ENCODE measurements around the gene IFNW1.
"Not testable (repeated sequence)": the region's sequence is repeated elsewhere in the genome, so short reads cannot be mapped to it uniquely, and the experiment has no call there.

IFNW1 gene

GRCh38 chr9:21141427-21141882, at the start of gene IFNW1:
IFNW1 (minus strand) TSS chr9:21141832; CDS start chr9:21141570, 262 bp downstream.
- DNase-seq = no peak

GRCh38 chr9:21187487-21187886, 45.9 kb upstream of the IFNW1 start, which contains the start of gene IFNA4:
IFNA4 (minus strand) TSS chr9:21187587; CDS start chr9:21187531, 56 bp downstream.
- DNase-seq = not testable (repeated sequence)

GRCh38 chr9:21182810-21183736, 41.4 kb upstream of the IFNW1 start:
- not testable (repeated sequence) for DNase-seq

GRCh38 chr9:21174671-21175070, 33.0 kb upstream of the IFNW1 start:
- no peak for DNase-seq

GRCh38 chr9:21172156-21172555, 30.5 kb upstream of the IFNW1 start:
- DNase-seq = no peak

- DNase-seq = no peak
Observed at GRCh38 chr9:21171351-21171750, 29.7 kb upstream of the IFNW1 start.

- DNase-seq = not testable (repeated sequence)
Observed at GRCh38 chr9:21166560-21166959, 24.9 kb upstream of the IFNW1 start, which contains the start of gene IFNA21. IFNA21 (minus strand) TSS chr9:21166660; CDS start chr9:21166612, 48 bp downstream.

- no peak for DNase-seq
Observed at GRCh38 chr9:21165516-21165915, 23.9 kb upstream of the IFNW1 start.

GRCh38 chr9:21160178-21160577, 18.5 kb upstream of the IFNW1 start:
- no peak for DNase-seq

GRCh38 chr9:21155501-21155900, 13.9 kb upstream of the IFNW1 start:
- DNase-seq = no peak

- no peak for DNase-seq
Observed at GRCh38 chr9:21154018-21154608, 12.5 kb upstream of the IFNW1 start.

GRCh38 chr9:21153336-21154017, 11.8 kb upstream of the IFNW1 start:
- no peak for DNase-seq

- no peak for DNase-seq
Observed at GRCh38 chr9:21144603-21145002, 3.0 kb upstream of the IFNW1 start.

- no peak for DNase-seq
Observed at GRCh38 chr9:21137020-21137419, 4.6 kb downstream of the IFNW1 start.

- no peak for DNase-seq
Observed at GRCh38 chr9:21135736-21136135, 5.9 kb downstream of the IFNW1 start.

GRCh38 chr9:21128186-21128585, 13.4 kb downstream of the IFNW1 start:
- DNase-seq = not testable (repeated sequence)

- DNase-seq = no peak
Observed at GRCh38 chr9:21121595-21122251, 19.9 kb downstream of the IFNW1 start.

GRCh38 chr9:21121079-21121478, 20.6 kb downstream of the IFNW1 start:
- DNase-seq = no peak

- no peak for DNase-seq
Observed at GRCh38 chr9:21119093-21119770, 22.4 kb downstream of the IFNW1 start.

- DNase-seq = no peak
Observed at GRCh38 chr9:21114311-21114710, 27.3 kb downstream of the IFNW1 start.

- peak; percentile 70 for DNase-seq
Observed at GRCh38 chr9:21110708-21111576, 30.7 kb downstream of the IFNW1 start.
